ENCODE data around the gene SLC7A6.

SLC7A6 gene

GRCh38 chr16:68246121-68246520 is 18.2 kb upstream of the SLC7A6 start:
- H3K9ac ChIP-seq (ENCODE audit: low read length), result peak overlapping the region; percentile 90
- no peak overlapping the region for H2BK5ac ChIP-seq (ENCODE audit: low read depth, low read length, poor library complexity, severe bottlenecking)
- no peak overlapping the region for H2AFZ ChIP-seq (ENCODE audit: low read depth, low read length)
- peaks cover 39% of the 10 kb centered on the region for H3K79me1 ChIP-seq (replicated peaks; ENCODE audit: low read length, poor library complexity, severe bottlenecking)
- no peak overlapping the region for H3K4ac ChIP-seq (ENCODE audit: low read depth in 1 of 2, low read length in 2 of 2)
- no peak overlapping the region for H4K8ac ChIP-seq (ENCODE audit: low read length)
- H3K36me3 ChIP-seq (ENCODE audit: control insufficient read depth in 1 of 2, insufficient read depth in 2 of 2, low read depth in 1 of 2, low read length in 2 of 2), result peaks cover 19 to 23% of the 10 kb centered on the region in 2 experiments
- H3K4me2 ChIP-seq (ENCODE audit: low read length, poor library complexity, severe bottlenecking), result peak overlapping the region; percentile 45
- H3K4me3 ChIP-seq (ENCODE audit: insufficient read depth in 1 of 2, low read depth in 1 of 2, low read length in 2 of 2), result peak overlapping the region in 1 of 2 experiments; percentile 99
- no peak overlapping the region for H3K18ac ChIP-seq (ENCODE audit: low read depth in 1 of 2, low read length in 2 of 2)
- H2AK5ac ChIP-seq (ENCODE audit: low read length, severe bottlenecking), result no peak overlapping the region
- no peak overlapping the region for H2BK15ac ChIP-seq (ENCODE audit: low read depth, poor library complexity, severe bottlenecking)
- H2BK12ac ChIP-seq (ENCODE audit: low read length in 2 of 2), result no peak overlapping the region
- peaks cover 27% of the 10 kb centered on the region for H3K4me1 ChIP-seq (ENCODE audit: control insufficient read depth, insufficient read depth, low read depth, low read length)
- H3K9me3 ChIP-seq (ENCODE audit: control insufficient read depth, low read length), result no peaks in the 10 kb centered on the region
- no peak overlapping the region for H3K14ac ChIP-seq (ENCODE audit: low read length in 2 of 2)
- no peaks in the 10 kb centered on the region for H3K27me3 ChIP-seq (ENCODE audit: control insufficient read depth in 1 of 2, insufficient read depth in 1 of 2, low read length in 2 of 2)
- H4K91ac ChIP-seq (ENCODE audit: low read length), result no peak overlapping the region
- H3K23ac ChIP-seq (ENCODE audit: low read length in 2 of 2), result peak overlapping the region in 1 of 2 experiments; percentile 6
- DNase-seq, result no peak
- 95% methylated on average over 7 of the region's 7 CpGs for WGBS
- H2BK120ac ChIP-seq (ENCODE audit: low read depth, low read length), result no peak overlapping the region
- no peak overlapping the region for H3K27ac ChIP-seq (ENCODE audit: low read length, poor library complexity, severe bottlenecking)

GRCh38 chr16:68246666-68247065 is 17.7 kb upstream of the SLC7A6 start:
- H3K27ac ChIP-seq (ENCODE audit: low read length, poor library complexity, severe bottlenecking), result no peak overlapping the region
- H2AK5ac ChIP-seq (ENCODE audit: low read length, severe bottlenecking), result no peak overlapping the region
- no peak overlapping the region for H3K18ac ChIP-seq (ENCODE audit: low read depth in 1 of 2, low read length in 2 of 2)
- no peak overlapping the region for H2BK12ac ChIP-seq (ENCODE audit: low read length in 2 of 2)
- no peak overlapping the region for H4K91ac ChIP-seq (ENCODE audit: low read length)
- H2BK15ac ChIP-seq (ENCODE audit: low read depth, poor library complexity, severe bottlenecking), result no peak overlapping the region
- H3K4ac ChIP-seq (ENCODE audit: low read depth in 1 of 2, low read length in 2 of 2), result no peak overlapping the region
- H3K4me1 ChIP-seq (ENCODE audit: control insufficient read depth, insufficient read depth, low read depth, low read length), result peaks cover 27% of the 10 kb centered on the region
- peaks cover 39% of the 10 kb centered on the region for H3K79me1 ChIP-seq (replicated peaks; ENCODE audit: low read length, poor library complexity, severe bottlenecking)
- H3K4me2 ChIP-seq (ENCODE audit: low read length, poor library complexity, severe bottlenecking), result no peak overlapping the region
- no peak overlapping the region for H3K23ac ChIP-seq (ENCODE audit: low read length in 2 of 2)
- H4K8ac ChIP-seq (ENCODE audit: low read length), result no peak overlapping the region
- peaks cover 22 to 28% of the 10 kb centered on the region in 2 experiments for H3K36me3 ChIP-seq (ENCODE audit: control insufficient read depth in 1 of 2, insufficient read depth in 2 of 2, low read depth in 1 of 2, low read length in 2 of 2)
- no peak overlapping the region for H2BK5ac ChIP-seq (ENCODE audit: low read depth, low read length, poor library complexity, severe bottlenecking)
- no peak overlapping the region for H2AFZ ChIP-seq (ENCODE audit: low read depth, low read length)
- no peaks in the 10 kb centered on the region for H3K9me3 ChIP-seq (ENCODE audit: control insufficient read depth, low read length)
- H3K14ac ChIP-seq (ENCODE audit: low read length in 2 of 2), result no peak overlapping the region
- peak overlapping the region in 1 of 2 experiments; percentile 99 for H3K4me3 ChIP-seq (ENCODE audit: insufficient read depth in 1 of 2, low read depth in 1 of 2, low read length in 2 of 2)
- H3K9ac ChIP-seq (ENCODE audit: low read length), result no peak overlapping the region
- no peak for DNase-seq
- no peaks in the 10 kb centered on the region for H3K27me3 ChIP-seq (ENCODE audit: control insufficient read depth in 1 of 2, insufficient read depth in 1 of 2, low read length in 2 of 2)
- WGBS, result 89% methylated on average over 5 of the region's 5 CpGs
- H2BK120ac ChIP-seq (ENCODE audit: low read depth, low read length), result no peak overlapping the region

GRCh38 chr16:68247400-68247799 is 16.9 kb upstream of the SLC7A6 start:
- H2BK5ac ChIP-seq (ENCODE audit: low read depth, low read length, poor library complexity, severe bottlenecking), result no peak overlapping the region
- no peak overlapping the region for H3K27ac ChIP-seq (ENCODE audit: low read length, poor library complexity, severe bottlenecking)
- H2BK15ac ChIP-seq (ENCODE audit: low read depth, poor library complexity, severe bottlenecking), result no peak overlapping the region
- H3K9me3 ChIP-seq (ENCODE audit: control insufficient read depth, low read length), result no peaks in the 10 kb centered on the region
- peak overlapping the region in 1 of 2 experiments; percentile 99 for H3K4me3 ChIP-seq (ENCODE audit: insufficient read depth in 1 of 2, low read depth in 1 of 2, low read length in 2 of 2)
- H2BK120ac ChIP-seq (ENCODE audit: low read depth, low read length), result no peak overlapping the region
- H3K4me2 ChIP-seq (ENCODE audit: low read length, poor library complexity, severe bottlenecking), result no peak overlapping the region
- H3K18ac ChIP-seq (ENCODE audit: low read depth in 1 of 2, low read length in 2 of 2), result no peak overlapping the region
- DNase-seq, result no peak
- no peak overlapping the region for H3K9ac ChIP-seq (ENCODE audit: low read length)
- no peak overlapping the region for H3K23ac ChIP-seq (ENCODE audit: low read length in 2 of 2)
- H3K4me1 ChIP-seq (ENCODE audit: control insufficient read depth, insufficient read depth, low read depth, low read length), result peaks cover 27% of the 10 kb centered on the region
- H3K4ac ChIP-seq (ENCODE audit: low read depth in 1 of 2, low read length in 2 of 2), result no peak overlapping the region
- H3K14ac ChIP-seq (ENCODE audit: low read length in 2 of 2), result no peak overlapping the region
- H3K27me3 ChIP-seq (ENCODE audit: control insufficient read depth in 1 of 2, insufficient read depth in 1 of 2, low read length in 2 of 2), result no peaks in the 10 kb centered on the region
- H2AFZ ChIP-seq (ENCODE audit: low read depth, low read length), result no peak overlapping the region
- H3K36me3 ChIP-seq (ENCODE audit: control insufficient read depth in 1 of 2, insufficient read depth in 2 of 2, low read depth in 1 of 2, low read length in 2 of 2), result peaks cover 29 to 32% of the 10 kb centered on the region in 2 experiments
- no peak overlapping the region for H2BK12ac ChIP-seq (ENCODE audit: low read length in 2 of 2)
- H4K91ac ChIP-seq (ENCODE audit: low read length), result no peak overlapping the region
- H3K79me1 ChIP-seq (replicated peaks; ENCODE audit: low read length, poor library complexity, severe bottlenecking), result peaks cover 39% of the 10 kb centered on the region
- 92% methylated on average over 4 of the region's 4 CpGs for WGBS
- no peak overlapping the region for H2AK5ac ChIP-seq (ENCODE audit: low read length, severe bottlenecking)
- H4K8ac ChIP-seq (ENCODE audit: low read length), result no peak overlapping the region

- no peak overlapping the region for H2BK120ac ChIP-seq (ENCODE audit: low read depth, low read length)
- no peak overlapping the region for H4K8ac ChIP-seq (ENCODE audit: low read length)
- no peak overlapping the region for H3K9ac ChIP-seq (ENCODE audit: low read length)
- 97% methylated on average over 3 of the region's 4 CpGs for WGBS
- H3K4ac ChIP-seq (ENCODE audit: low read depth in 1 of 2, low read length in 2 of 2), result no peak overlapping the region
- no peak overlapping the region for H4K91ac ChIP-seq (ENCODE audit: low read length)
- H3K27me3 ChIP-seq (ENCODE audit: control insufficient read depth in 1 of 2, insufficient read depth in 1 of 2, low read length in 2 of 2), result no peaks in the 10 kb centered on the region
- H3K4me2 ChIP-seq (ENCODE audit: low read length, poor library complexity, severe bottlenecking), result no peak overlapping the region
- H3K9me3 ChIP-seq (ENCODE audit: control insufficient read depth, low read length), result no peaks in the 10 kb centered on the region
- H2BK15ac ChIP-seq (ENCODE audit: low read depth, poor library complexity, severe bottlenecking), result no peak overlapping the region
- H3K36me3 ChIP-seq (ENCODE audit: control insufficient read depth in 1 of 2, insufficient read depth in 2 of 2, low read depth in 1 of 2, low read length in 2 of 2), result peaks cover 35% of the 10 kb centered on the region in 2 experiments
- no peak overlapping the region for H3K4me3 ChIP-seq (ENCODE audit: insufficient read depth in 1 of 2, low read depth in 1 of 2, low read length in 2 of 2)
- no peak overlapping the region for H3K18ac ChIP-seq (ENCODE audit: low read depth in 1 of 2, low read length in 2 of 2)
- H3K23ac ChIP-seq (ENCODE audit: low read length in 2 of 2), result no peak overlapping the region
- H3K27ac ChIP-seq (ENCODE audit: low read length, poor library complexity, severe bottlenecking), result no peak overlapping the region
- H2BK12ac ChIP-seq (ENCODE audit: low read length in 2 of 2), result no peak overlapping the region
- no peak overlapping the region for H2AFZ ChIP-seq (ENCODE audit: low read depth, low read length)
- peaks cover 27% of the 10 kb centered on the region for H3K4me1 ChIP-seq (ENCODE audit: control insufficient read depth, insufficient read depth, low read depth, low read length)
- no peak overlapping the region for H2AK5ac ChIP-seq (ENCODE audit: low read length, severe bottlenecking)
- H3K79me1 ChIP-seq (replicated peaks; ENCODE audit: low read length, poor library complexity, severe bottlenecking), result peaks cover 39% of the 10 kb centered on the region
- no peak overlapping the region for H2BK5ac ChIP-seq (ENCODE audit: low read depth, low read length, poor library complexity, severe bottlenecking)
- no peak for DNase-seq
- H3K14ac ChIP-seq (ENCODE audit: low read length in 2 of 2), result no peak overlapping the region
These were observed 16.4 kb upstream of the SLC7A6 start for GRCh38 chr16:68247932-68248331.
